ENCODE data around the gene ARHGAP28. TPM values are rescaled to one million over a fixed set of nuclear protein-coding genes. Genes with fewer than 3 reads are reported as not detected.
A peak's percentile ranks its signal among the peaks of the same experiment; 100 is the strongest.

ARHGAP28 gene
- total RNA-seq, 1 donor from 2014 or later: 161 TPM

- TF ChIP-seq CTCF (IDR thresholded peaks at IDR 0.05; ENCODE audit: unreplicated experiment): no peak
- peak overlapping the region; percentile 99 for H3K27ac Mint-ChIP-seq
- no peaks in the 10 kb centered on the region for H3K9me3 Mint-ChIP-seq
- peaks cover 54% of the 10 kb centered on the region for H3K4me1 Mint-ChIP-seq
- peak overlapping the region; percentile 33 for H3K4me3 Mint-ChIP-seq
- no peaks in the 10 kb centered on the region for H3K27me3 Mint-ChIP-seq (ENCODE audit: low read depth)
- peaks cover 43% of the 10 kb centered on the region for H3K36me3 Mint-ChIP-seq
- DNase-seq (ENCODE audit: low spot score in 2 of 2, unreplicated experiment in 2 of 2): no peak
These were observed 155.5 kb downstream of the ARHGAP28 start for GRCh38 chr18:6885006-6885481.

DNA sequence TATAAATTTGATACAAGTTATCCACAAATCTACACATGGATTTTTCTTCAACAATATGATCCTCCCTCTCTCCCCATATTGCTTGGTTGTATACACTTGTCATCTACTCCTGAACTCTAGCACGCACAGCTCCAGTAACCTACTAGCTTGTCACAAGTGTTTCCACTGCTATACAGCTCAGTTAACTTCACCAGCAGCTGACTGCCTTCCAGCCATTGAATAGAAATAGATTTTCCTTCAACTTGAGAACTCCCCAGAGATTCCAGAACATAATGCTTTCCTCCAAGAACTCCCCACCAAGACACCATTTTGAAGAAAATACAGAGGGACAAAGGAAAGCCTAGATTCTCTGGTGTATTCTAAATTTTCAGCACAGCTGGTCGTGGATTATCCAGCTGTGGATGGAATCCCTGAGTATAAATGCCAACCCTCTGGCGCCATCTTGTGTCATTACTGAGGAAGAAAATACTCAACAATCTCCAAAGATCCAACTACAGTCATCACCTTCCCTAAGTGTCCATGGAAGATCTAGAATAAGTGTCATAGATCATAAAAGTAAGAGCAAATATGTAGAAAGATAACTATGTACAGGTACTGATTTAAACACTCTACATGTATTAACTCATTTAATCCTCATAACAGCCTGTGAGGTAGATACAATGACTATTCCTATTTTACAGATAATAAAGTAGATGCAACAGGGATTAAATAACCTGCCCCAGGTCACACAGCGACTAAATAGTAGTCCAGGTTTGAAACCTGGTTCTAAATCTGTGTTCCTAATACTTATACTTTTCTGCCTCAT, 156.7 kb downstream of the ARHGAP28 start:
- peaks cover 43% of the 10 kb centered on the region for H3K4me1 Mint-ChIP-seq
- no peak overlapping the region for H3K4me3 Mint-ChIP-seq
- peak in 1 of 2 experiments; percentile 62 for DNase-seq (ENCODE audit: low spot score in 2 of 2, unreplicated experiment in 2 of 2)

DNA sequence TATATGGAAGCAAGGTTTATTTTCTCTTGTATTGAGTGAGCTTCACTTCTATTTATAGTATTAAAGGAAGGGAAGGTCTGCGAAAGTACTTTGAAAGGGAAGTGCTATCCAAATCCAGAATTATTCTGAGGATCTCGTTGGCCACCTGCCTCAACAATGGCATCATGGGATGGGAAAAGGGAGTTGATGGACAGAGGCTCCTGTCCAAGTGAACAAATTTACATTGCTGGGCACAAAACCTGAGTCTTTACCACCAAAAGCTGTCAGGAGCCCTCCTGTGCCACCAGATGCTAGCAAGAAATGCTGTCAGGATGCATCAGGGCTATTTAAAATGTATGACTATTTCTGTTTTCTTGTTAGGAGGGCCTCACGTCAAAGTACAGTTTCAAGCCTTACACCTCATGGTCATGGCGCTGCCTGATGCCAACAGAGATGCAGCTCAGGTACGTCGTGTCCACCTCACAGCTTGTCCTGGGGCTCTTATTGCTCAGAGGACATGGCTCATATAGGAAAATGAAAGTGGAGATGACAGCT, 157.3 kb downstream of the ARHGAP28 start:
- DNase-seq (ENCODE audit: low spot score in 2 of 2, unreplicated experiment in 2 of 2): no peak
- peaks cover 58% of the 10 kb centered on the region for H3K36me3 Mint-ChIP-seq

More for the DNA sequence above, 156.7 kb downstream of the ARHGAP28 start:
- TF ChIP-seq CTCF (IDR thresholded peaks at IDR 0.05; ENCODE audit: unreplicated experiment): peak; percentile 82
- H3K36me3 Mint-ChIP-seq: peaks cover 55% of the 10 kb centered on the region
- no peaks in the 10 kb centered on the region for H3K9me3 Mint-ChIP-seq
- no peaks in the 10 kb centered on the region for H3K27me3 Mint-ChIP-seq (ENCODE audit: low read depth)
- H3K27ac Mint-ChIP-seq: peak overlapping the region; percentile 99

DNA sequence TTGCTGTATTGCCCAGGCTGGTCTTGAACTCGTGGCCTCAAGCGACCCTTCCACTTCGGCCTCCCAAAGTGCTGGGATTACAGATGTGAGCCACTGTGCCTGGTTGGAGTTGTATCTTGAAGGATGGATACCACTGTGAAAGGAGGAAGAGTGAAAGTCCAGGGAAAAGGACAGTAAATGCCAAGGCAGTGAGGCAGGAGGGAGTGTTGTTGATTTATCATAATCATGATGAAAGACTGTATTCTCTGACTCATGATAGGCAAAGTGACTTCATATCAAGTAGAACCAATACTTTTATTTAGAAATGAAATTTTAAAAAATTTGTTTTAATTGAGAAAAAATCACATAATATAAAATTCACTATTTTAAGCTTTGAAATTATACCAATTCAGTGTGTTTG, 162.3 kb downstream of the ARHGAP28 start:
- Mint-ChIP-seq H3K27ac (peak overlapping the region; percentile 59), H3K9me3 (no peaks in the 10 kb centered on the region), H3K27me3 (ENCODE audit: low read depth) (no peaks in the 10 kb centered on the region), H3K4me3 (no peak overlapping the region), H3K4me1 (peaks cover 9% of the 10 kb centered on the region), H3K36me3 (peaks cover 59% of the 10 kb centered on the region)
- no peak for DNase-seq (ENCODE audit: low spot score in 2 of 2, unreplicated experiment in 2 of 2)
- TF ChIP-seq CTCF (IDR thresholded peaks at IDR 0.05; ENCODE audit: unreplicated experiment): no peak

More for the DNA sequence above, 157.3 kb downstream of the ARHGAP28 start:
- H3K4me3 Mint-ChIP-seq: no peak overlapping the region
- H3K4me1 Mint-ChIP-seq: peaks cover 38% of the 10 kb centered on the region
- no peaks in the 10 kb centered on the region for H3K9me3 Mint-ChIP-seq
- H3K27me3 Mint-ChIP-seq (ENCODE audit: low read depth): no peaks in the 10 kb centered on the region
- H3K27ac Mint-ChIP-seq: peak overlapping the region; percentile 0
- TF ChIP-seq CTCF (IDR thresholded peaks at IDR 0.05; ENCODE audit: unreplicated experiment): no peak

DNA sequence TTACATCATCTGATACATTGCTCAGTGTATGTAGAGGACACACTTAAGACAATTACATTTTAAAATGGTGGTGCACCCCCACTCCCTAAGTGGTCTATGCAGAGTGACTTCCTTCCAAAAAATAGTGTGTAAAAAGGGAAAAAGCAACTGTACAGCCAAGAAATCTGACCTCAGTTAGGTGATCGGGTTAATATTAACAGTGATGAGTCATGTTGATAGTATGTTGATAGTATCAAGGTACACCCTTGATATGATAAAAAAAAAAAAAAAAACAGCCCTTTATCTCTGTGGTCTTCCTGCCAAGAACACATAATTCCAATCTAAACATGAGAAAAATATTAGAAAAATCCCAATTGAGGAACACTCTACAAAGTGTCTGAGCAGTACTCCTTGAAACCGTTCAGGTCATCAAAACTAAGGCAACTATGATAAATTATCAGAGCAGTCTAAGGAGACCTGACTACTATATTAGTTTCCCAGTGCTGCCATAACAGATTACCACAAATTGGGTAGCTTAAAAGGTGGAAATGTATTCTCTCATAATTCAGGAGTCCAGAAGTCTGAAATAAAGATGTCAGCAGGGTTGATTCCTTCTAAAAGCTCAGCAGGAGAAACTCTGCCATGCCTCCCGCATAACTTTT, 171.9 kb downstream of the ARHGAP28 start:
- Mint-ChIP-seq H3K9me3 (peaks cover 43% of the 10 kb centered on the region), H3K36me3 (peaks cover 76% of the 10 kb centered on the region)

More for the DNA sequence above, 171.9 kb downstream of the ARHGAP28 start:
- no peaks in the 10 kb centered on the region for H3K4me1 Mint-ChIP-seq
- no peak overlapping the region for H3K27ac Mint-ChIP-seq
- no peak for TF ChIP-seq CTCF (IDR thresholded peaks at IDR 0.05; ENCODE audit: unreplicated experiment)
- H3K4me3 Mint-ChIP-seq: no peak overlapping the region
- DNase-seq (ENCODE audit: low spot score in 2 of 2, unreplicated experiment in 2 of 2): no peak
- no peaks in the 10 kb centered on the region for H3K27me3 Mint-ChIP-seq (ENCODE audit: low read depth)

Measured in mesothelial cell of epicardium (in vitro differentiated cells).